Body of pancreas (tissue), 4 donors: ENCODE data around the gene CRYZL1.

ENCODE experiments used
- CTCF ChIP-seq, 7 experiments: fragments of 450-650 bp in 4 of 7; fragments of 200-600 bp in 3 of 7; sonication (generic) in 3 of 7; IDR thresholded peaks; one replicate each; pipeline ENCODE4 v1.5.1; 2016 to 2019; ENCODE audit warnings: antibody characterized with exemption in 7 of 7
- POLR2A ChIP-seq, 3 donors: fragments of 450-650 bp; IDR thresholded peaks; one replicate each; pipeline ENCODE4 v1.6.1; 2016; ENCODE audit warnings: antibody characterized with exemption in 3 of 3, mild to moderate bottlenecking in 2 of 3

DNA sequence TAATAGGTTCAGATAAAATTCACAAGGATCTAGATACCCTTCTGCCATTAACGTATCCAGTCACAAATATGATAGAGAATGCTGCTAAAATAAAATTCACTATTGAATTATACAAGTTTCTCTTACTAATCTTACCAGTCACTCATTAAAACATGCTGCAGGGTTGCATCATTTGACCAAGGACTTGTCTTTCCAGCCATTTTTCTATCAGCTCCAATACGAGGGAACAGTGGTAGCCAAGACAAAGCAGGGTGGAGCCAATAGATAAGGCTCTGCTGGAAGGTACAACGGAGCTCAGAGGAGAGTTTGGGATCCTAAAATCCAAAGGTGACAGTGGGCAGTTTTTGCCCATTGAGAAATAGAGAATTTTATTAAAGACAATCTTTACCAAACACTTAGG, 57.1 kb downstream of the CRYZL1 start:
- TF ChIP-seq CTCF (IDR thresholded peaks at IDR 0.05) (no peak), POLR2A (IDR thresholded peaks at IDR 0.05) (no peak)
